22Rv1 (cell line): ENCODE results near the gene CYP27A1.

Source experiments
- H3K27ac ChIP-seq: fragments of 450-650 bp; 2 replicates; pipeline ENCODE4 v1.5.1; 2017
- ZFX ChIP-seq: fragments of 450-650 bp; IDR thresholded peaks from 2 replicates; pipeline ENCODE4 v1.6.1; 2017; ENCODE audit warnings: antibody characterized with exemption, borderline replicate concordance
- TF ChIP-seq, protein P1 (sequence below): fragments of 450-650 bp; IDR thresholded peaks from 2 replicates; pipeline ENCODE4 v1.5.1; 2017; ENCODE audit warnings: mild to moderate bottlenecking

Gene CYP27A1

DNA sequence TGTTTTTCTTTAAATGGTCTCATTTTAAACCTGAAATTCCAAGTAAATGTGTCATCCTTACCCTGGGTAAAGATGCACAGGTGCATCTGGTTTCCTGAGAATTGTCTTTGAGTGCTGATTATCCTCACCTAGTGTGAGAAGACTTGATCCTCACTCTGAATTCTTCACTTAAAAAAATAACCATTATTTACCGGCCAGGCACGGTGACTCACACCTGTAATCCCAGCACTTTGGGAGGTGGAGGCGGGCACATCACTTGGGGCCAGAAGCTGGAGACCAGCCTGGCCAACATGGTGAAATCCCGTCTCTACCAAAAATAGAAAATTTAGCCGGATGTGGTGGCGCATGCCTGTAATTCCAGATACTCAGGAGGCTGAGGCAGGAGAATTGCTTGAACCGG, 67.8 kb downstream of the CYP27A1 start:
- TF ChIP-seq, protein P1, sequence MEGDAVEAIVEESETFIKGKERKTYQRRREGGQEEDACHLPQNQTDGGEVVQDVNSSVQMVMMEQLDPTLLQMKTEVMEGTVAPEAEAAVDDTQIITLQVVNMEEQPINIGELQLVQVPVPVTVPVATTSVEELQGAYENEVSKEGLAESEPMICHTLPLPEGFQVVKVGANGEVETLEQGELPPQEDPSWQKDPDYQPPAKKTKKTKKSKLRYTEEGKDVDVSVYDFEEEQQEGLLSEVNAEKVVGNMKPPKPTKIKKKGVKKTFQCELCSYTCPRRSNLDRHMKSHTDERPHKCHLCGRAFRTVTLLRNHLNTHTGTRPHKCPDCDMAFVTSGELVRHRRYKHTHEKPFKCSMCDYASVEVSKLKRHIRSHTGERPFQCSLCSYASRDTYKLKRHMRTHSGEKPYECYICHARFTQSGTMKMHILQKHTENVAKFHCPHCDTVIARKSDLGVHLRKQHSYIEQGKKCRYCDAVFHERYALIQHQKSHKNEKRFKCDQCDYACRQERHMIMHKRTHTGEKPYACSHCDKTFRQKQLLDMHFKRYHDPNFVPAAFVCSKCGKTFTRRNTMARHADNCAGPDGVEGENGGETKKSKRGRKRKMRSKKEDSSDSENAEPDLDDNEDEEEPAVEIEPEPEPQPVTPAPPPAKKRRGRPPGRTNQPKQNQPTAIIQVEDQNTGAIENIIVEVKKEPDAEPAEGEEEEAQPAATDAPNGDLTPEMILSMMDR = no peak
- TF ChIP-seq ZFX = no peak
- H3K27ac ChIP-seq = no peak overlapping the region

DNA sequence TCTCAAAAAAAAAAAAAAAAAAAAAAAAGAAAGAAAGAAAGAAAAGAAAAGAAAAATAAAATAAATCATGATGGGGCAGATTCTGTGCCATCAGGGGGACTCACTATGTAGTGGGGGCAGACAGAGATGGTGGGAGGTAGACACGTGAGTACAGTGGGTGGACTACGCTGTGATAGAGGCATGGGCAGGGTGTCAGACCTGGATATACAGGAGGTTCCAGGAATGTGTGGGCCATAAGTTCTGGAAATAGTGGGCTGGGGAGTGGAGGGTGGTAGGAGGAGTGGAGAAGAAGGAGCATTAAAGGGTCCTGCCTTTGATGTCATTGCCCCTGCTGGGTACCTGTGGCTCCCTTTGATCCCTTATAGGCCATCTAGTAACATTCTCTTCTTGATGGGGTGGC, 68.8 kb downstream of the CYP27A1 start:
- no peak overlapping the region for H3K27ac ChIP-seq
- TF ChIP-seq ZFX = no peak
- TF ChIP-seq, protein P1 = no peak

DNA sequence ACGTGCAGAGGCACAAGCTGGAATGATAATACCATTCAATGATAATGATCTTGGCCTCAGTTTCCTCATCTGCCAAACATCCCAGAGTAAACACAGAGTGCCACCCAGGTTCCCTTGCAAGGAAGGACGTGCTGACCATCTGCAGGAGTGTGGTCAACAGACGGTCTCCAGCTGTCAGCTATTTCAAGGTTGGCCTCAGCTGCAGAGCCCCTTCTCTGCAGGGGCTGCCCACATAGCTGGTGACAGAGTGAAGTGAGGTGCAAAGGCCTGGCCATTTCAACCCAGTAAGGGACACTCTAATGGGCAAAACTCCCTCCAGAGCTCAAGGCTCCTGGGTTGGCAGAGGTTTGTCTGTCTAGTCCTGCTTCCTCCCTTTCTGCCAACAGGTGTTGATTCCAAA, 69.3 kb downstream of the CYP27A1 start:
- no peak for TF ChIP-seq ZFX
- TF ChIP-seq, protein P1 = no peak
- no peak overlapping the region for H3K27ac ChIP-seq

DNA sequence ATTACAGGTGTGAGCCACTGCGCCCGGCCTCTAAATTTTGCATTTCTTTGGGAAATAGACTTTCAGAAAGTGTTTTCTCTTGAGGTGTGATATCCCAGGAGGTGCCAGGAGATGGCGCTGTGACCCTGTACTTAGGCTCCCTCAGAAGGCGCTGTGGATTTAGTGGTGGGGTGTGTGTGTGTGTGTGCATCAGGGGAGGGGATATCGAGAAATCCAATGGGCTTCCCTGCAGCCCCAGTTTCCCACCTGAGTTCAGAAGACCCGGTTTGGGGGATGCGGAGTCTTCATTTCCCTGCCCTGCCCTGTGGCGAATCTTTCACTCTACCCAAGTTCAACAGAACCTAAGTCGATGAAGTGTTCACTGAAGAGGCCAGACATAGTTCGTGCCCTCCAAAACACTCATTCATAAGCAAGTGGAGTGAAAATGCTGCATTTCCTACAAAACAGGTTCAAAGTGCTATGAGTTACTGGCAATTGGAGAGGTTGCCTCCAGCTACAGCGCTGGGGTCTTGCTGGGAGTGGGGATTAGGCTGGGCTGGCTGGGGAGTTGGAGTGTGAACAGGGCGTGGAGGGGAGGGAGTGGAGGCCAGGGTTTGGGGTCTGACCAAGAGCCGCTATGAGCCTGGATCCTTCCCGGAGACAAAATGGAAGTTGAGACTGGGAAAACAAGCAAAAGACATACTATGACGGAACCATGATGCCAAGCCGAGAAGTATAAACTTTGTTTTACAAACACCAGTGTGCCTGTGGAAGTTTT, 71.1 kb downstream of the CYP27A1 start:
- no peak overlapping the region for H3K27ac ChIP-seq
- no peak for TF ChIP-seq ZFX
- TF ChIP-seq, protein P1 = peak; percentile 87

DNA sequence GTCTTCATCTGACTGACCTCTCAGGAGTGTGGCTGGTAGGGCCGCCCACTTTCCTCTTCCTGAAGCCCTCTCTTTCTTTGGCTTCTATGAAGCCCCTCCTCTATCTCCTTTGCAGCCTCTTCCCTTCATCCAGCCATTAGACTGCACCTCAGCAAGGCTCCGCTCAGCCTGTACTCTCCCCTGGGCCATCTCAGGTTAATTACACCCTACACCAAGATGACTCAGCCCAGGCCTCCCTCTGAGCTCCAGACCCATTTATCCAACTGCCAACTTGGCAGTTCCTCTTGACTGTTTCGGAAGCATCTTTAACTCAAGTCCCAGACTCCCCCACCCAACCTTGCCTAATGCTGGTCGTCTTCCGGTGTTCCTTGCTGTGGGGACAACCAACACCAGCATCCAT, 71.8 kb downstream of the CYP27A1 start:
- H3K27ac ChIP-seq = no peak overlapping the region
- TF ChIP-seq, protein P1 = no peak
- TF ChIP-seq ZFX = no peak

DNA sequence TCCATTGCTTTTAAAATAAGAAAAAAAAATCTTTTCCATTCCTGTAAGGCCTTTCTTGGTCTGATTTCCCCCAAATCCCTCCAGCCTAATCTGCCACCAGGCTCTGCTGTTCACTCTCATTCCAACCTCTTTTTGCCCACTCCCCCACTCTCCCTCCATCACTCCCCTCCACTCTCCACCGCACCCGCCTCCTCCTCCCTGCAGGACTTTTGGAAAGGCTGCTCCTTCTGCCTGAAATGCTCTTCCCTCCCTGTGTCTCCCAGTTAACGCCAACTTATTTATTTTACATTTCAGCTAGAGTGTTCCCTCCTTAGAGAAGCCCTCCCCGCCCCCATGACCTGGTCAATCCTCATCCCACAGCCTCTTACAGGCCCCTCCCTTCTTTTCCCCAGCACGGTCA, 72.9 kb downstream of the CYP27A1 start:
- no peak for TF ChIP-seq ZFX
- TF ChIP-seq, protein P1 = no peak
- no peak overlapping the region for H3K27ac ChIP-seq

DNA sequence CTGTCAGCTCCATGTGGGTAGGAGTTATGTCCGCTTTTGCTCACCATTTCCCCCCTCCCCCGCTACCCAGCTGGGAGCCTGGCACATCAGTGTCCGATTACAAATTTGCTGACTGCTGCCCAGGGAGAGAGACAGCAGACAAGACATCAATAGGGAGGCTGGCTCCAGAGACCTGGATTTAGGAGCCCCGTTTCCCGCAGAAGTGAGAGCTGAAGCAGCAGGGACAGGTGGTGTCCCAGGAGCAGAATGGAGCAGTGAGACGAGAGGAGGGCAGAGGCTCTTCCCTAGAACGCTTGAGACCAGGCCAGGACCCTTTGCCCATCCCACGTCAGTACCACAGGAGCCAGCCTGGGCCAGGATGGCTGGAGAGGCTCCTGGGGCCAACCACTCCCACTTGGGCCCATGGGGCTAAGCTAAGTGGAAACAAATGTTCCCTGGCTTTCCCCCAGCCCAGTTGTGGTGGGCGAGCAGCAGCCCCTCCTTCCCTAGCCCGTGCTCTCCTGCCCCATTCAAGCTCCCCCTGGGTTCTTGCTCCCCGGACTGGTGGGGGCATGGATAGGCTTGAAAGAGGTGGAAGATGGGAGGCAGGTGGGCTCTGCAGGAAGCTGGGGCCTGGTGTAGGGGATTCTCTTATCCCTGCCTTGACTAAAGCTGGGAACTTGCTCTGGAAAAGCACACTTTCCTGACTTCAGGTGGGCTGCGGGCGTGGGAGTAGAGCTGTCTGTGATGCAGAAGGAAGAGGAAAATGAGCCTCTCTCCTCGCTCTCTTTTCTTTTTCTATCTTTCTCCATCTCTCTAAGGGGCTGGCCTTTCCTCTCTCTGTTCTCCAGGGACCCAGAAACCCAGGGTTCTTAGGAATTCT, 73.6 kb downstream of the CYP27A1 start:
- TF ChIP-seq, protein P1 = no peak
- TF ChIP-seq ZFX = no peak
- H3K27ac ChIP-seq = no peak overlapping the region
